HepG2 (cell line): Measurements from ENCODE around the gene MRI1. TPM values are rescaled to one million over a fixed set of nuclear protein-coding genes. Genes with fewer than 3 reads are reported as not detected.

Experiments used
- ATAD3A ChIP-seq: sonication (generic); formaldehyde crosslinking; IDR thresholded peaks from 2 replicates; pipeline ENCODE4 v1.4.0; 2020; ENCODE audit warnings: missing genetic modification reagents
- FIP1L1 ChIP-seq: fragments of 200-400 bp; formaldehyde crosslinking; IDR thresholded peaks from 2 replicates; pipeline ENCODE4 v1.6.1; 2018; ENCODE audit warnings: low read depth, mild to moderate bottlenecking, low read length, moderate library complexity, borderline replicate concordance; ENCODE audit not compliant: insufficient read depth
- HNRNPUL1 ChIP-seq: fragments of 200-400 bp; formaldehyde crosslinking; IDR thresholded peaks from 2 replicates; pipeline ENCODE4 v1.6.1; 2017; ENCODE audit warnings: low read depth, mild to moderate bottlenecking, low read length, moderate library complexity
- KDM1A ChIP-seq: IDR thresholded peaks from 2 replicates; pipeline ENCODE4 v1.6.1; 2016; ENCODE audit warnings: missing compliant biosample characterization
- MBNL3 ChIP-seq: fragments of 250-450 bp; sonication (Bioruptor Pico); conservative IDR thresholded peaks from 2 replicates; pipeline ENCODE4 v1.8.0; 2022; ENCODE audit warnings: mild to moderate bottlenecking, inconsistent platforms
- NFKBIZ ChIP-seq: IDR thresholded peaks from 2 replicates; pipeline ENCODE4 v1.6.1; 2018; ENCODE audit warnings: missing genetic modification reagents, missing compliant biosample characterization
- POGZ ChIP-seq: sonication (generic); formaldehyde crosslinking; IDR thresholded peaks from 2 replicates; pipeline ENCODE4 v1.4.0; 2020; ENCODE audit warnings: mild to moderate bottlenecking, missing genetic modification reagents
- RFXAP ChIP-seq: sonication (generic); formaldehyde crosslinking; IDR thresholded peaks from 2 replicates; pipeline ENCODE4 v1.4.0; 2020; ENCODE audit warnings: missing genetic modification reagents, borderline replicate concordance
- SOX6 ChIP-seq, 2 experiments: fragments of 450-650 bp in 1 of 2; sonication (generic) in 1 of 2; formaldehyde crosslinking in 1 of 2; IDR thresholded peaks; 2 replicates each; pipeline versions ENCODE4 v1.4.0 to v1.6.1; 2017 to 2020; ENCODE audit warnings: antibody characterized with exemption in 1 of 2, mild to moderate bottlenecking in 1 of 2, missing genetic modification reagents in 1 of 2
- SP5 ChIP-seq: IDR thresholded peaks from 2 replicates; pipeline ENCODE4 v1.6.1; 2016; ENCODE audit warnings: low read depth, borderline replicate concordance
- YEATS2 ChIP-seq: sonication (generic); formaldehyde crosslinking; IDR thresholded peaks from 2 replicates; pipeline ENCODE4 v1.4.0; 2020; ENCODE audit warnings: missing genetic modification reagents, borderline replicate concordance
- ZNF232 ChIP-seq: sonication (generic); formaldehyde crosslinking; IDR thresholded peaks from 2 replicates; pipeline ENCODE4 v1.4.0; 2020; ENCODE audit warnings: missing genetic modification reagents, borderline replicate concordance
- ZNF432 ChIP-seq: sonication (generic); formaldehyde crosslinking; IDR thresholded peaks from 2 replicates; pipeline ENCODE4 v1.5.0; 2020; ENCODE audit warnings: missing genetic modification reagents, mild to moderate bottlenecking, borderline replicate concordance
- ZNF841 ChIP-seq: sonication (generic); formaldehyde crosslinking; IDR thresholded peaks from 2 replicates; pipeline ENCODE4 v1.8.1; 2023; ENCODE audit warnings: missing genetic modification reagents, borderline replicate concordance
- polyA plus RNA-seq, 8 experiments: library from polyadenylated mRNA; depleted of rRNA in 3 of 8; stranded (reverse) in 7 of 8; unstranded in 1 of 8; fragments of >200 nt; fragmentation: Illumina TruSeq in 4 of 8; extraction: Trizol in 4 of 8; gene quantifications; 2 replicates each; pipeline versions ENCODE4 v1.2.1 to v1.2.3, GENCODE V29; 2011 to 2016; ENCODE audit warnings: low read depth in 4 of 8, missing spikeins in 1 of 8, mixed read lengths in 1 of 8; ENCODE audit not compliant: insufficient read depth in 1 of 8
- total RNA-seq, 5 experiments: library from RNA; depleted of rRNA; stranded (reverse); fragments of >200 nt; fragmentation: Illumina TruSeq; extraction: Trizol; gene quantifications; 2 replicates each; pipeline ENCODE4 v1.2.3, GENCODE V29; 2016; ENCODE audit warnings: low read depth in 1 of 5
- TF ChIP-seq, protein P1 (sequence below): sonication (generic); formaldehyde crosslinking; IDR thresholded peaks from 2 replicates; pipeline ENCODE4 v1.5.0; 2020; ENCODE audit warnings: mild to moderate bottlenecking, missing genetic modification reagents, moderate library complexity
- TF ChIP-seq, protein P2 (sequence below): sonication (generic); formaldehyde crosslinking; IDR thresholded peaks from 2 replicates; pipeline ENCODE4 v1.4.0; 2020; ENCODE audit warnings: missing genetic modification reagents
- TF ChIP-seq, protein P3 (sequence below): sonication (generic); formaldehyde crosslinking; IDR thresholded peaks from 2 replicates; pipeline ENCODE4 v1.4.0; 2020; ENCODE audit warnings: mild to moderate bottlenecking, missing genetic modification reagents

MRI1 gene
- total and polyA plus RNA-seq, 2 of the 13 experiments (the other 11 are each of a cell fraction or from before 2014, with no cell fraction given), result 20.1 to 20.6 TPM

DNA sequence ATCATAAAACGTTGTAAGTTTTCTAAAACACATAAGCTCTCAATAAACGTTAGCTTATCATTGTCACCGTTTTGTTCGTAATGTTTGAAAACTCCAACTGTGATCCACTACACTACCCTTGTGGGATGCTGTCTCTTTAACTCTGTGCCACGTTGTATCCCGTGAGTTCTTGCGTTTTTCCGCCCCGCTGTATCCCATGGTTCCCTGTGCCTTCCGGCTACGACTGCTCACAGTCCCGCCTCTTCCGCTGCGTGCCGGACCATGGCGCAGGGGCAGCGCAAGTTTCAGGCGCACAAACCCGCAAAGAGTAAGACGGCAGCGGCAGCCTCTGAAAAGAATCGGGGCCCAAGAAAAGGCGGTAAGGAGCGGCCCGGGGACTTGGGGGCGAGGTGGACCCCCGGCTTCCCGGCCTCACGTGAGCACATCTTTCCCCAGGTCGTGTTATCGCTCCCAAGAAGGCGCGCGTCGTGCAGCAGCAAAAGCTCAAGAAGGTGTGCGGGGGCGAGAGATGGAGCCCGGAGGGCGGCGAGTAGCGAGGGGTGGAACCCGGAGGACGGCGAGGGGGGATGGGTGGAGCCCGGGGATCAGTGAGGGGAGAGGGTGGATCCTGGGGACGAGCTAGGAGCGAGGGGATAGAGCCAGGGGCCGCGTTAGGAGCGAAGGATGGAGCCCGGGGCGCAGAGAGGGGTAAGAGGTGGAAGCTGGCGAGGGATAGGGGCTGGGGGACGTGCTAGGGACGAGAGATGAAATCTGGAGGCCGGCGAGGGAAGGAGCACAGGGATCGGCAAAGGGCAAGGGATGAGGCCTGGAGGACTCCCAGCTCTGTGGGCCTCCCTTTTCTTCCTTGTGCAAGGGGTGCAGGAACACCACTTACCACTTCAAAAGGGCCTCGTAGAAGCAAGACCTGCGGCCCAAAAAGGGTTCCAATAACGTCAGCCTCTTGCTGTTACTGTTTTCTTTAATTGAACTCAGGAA is 10.2 kb downstream of the MRI1 start, which contains the start of gene C19orf53 (continued):
- TF ChIP-seq, protein P1, sequence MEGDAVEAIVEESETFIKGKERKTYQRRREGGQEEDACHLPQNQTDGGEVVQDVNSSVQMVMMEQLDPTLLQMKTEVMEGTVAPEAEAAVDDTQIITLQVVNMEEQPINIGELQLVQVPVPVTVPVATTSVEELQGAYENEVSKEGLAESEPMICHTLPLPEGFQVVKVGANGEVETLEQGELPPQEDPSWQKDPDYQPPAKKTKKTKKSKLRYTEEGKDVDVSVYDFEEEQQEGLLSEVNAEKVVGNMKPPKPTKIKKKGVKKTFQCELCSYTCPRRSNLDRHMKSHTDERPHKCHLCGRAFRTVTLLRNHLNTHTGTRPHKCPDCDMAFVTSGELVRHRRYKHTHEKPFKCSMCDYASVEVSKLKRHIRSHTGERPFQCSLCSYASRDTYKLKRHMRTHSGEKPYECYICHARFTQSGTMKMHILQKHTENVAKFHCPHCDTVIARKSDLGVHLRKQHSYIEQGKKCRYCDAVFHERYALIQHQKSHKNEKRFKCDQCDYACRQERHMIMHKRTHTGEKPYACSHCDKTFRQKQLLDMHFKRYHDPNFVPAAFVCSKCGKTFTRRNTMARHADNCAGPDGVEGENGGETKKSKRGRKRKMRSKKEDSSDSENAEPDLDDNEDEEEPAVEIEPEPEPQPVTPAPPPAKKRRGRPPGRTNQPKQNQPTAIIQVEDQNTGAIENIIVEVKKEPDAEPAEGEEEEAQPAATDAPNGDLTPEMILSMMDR (CRISPR knock-in tag), result peak; percentile 15; the same call in 1 of the 2 replicates
- TF ChIP-seq NFKBIZ (CRISPR knock-in tag) (no peak; the same call in 1 of the 2 replicates), SP5 (CRISPR knock-in tag) (peak; percentile 95), POGZ (CRISPR knock-in tag) (peak; percentile 77), ZNF232 (no peak), MBNL3 (no peak), ZNF841 (CRISPR knock-in tag) (no peak), ATAD3A (CRISPR knock-in tag) (no peak), SOX6 (IDR thresholded peaks at IDR 0.05) (no peak), SOX6 (CRISPR knock-in tag; IDR thresholded peaks at IDR 0.05) (peak; percentile 67; the same call in 1 of the 2 replicates), FIP1L1 (0 out of 2 replicates have a peak, but pooled peaks have one; percentile 26), KDM1A (CRISPR knock-in tag) (no peak), ZNF432 (no peak), HNRNPUL1 (no peak), RFXAP (CRISPR knock-in tag) (peak; percentile 66; the same call in 1 of the 2 replicates), YEATS2 (peak; percentile 99)
- TF ChIP-seq, protein P2, sequence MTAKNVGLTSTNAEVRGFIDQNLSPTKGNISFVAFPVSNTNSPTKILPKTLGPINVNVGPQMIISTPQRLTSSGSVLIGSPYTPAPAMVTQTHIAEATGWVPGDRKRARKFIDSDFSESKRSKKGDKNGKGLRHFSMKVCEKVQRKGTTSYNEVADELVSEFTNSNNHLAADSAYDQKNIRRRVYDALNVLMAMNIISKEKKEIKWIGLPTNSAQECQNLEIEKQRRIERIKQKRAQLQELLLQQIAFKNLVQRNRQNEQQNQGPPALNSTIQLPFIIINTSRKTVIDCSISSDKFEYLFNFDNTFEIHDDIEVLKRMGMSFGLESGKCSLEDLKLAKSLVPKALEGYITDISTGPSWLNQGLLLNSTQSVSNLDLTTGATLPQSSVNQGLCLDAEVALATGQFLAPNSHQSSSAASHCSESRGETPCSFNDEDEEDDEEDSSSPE (CRISPR knock-in tag), result peak; percentile 63; the same call in 1 of the 2 replicates
- TF ChIP-seq, protein P3, sequence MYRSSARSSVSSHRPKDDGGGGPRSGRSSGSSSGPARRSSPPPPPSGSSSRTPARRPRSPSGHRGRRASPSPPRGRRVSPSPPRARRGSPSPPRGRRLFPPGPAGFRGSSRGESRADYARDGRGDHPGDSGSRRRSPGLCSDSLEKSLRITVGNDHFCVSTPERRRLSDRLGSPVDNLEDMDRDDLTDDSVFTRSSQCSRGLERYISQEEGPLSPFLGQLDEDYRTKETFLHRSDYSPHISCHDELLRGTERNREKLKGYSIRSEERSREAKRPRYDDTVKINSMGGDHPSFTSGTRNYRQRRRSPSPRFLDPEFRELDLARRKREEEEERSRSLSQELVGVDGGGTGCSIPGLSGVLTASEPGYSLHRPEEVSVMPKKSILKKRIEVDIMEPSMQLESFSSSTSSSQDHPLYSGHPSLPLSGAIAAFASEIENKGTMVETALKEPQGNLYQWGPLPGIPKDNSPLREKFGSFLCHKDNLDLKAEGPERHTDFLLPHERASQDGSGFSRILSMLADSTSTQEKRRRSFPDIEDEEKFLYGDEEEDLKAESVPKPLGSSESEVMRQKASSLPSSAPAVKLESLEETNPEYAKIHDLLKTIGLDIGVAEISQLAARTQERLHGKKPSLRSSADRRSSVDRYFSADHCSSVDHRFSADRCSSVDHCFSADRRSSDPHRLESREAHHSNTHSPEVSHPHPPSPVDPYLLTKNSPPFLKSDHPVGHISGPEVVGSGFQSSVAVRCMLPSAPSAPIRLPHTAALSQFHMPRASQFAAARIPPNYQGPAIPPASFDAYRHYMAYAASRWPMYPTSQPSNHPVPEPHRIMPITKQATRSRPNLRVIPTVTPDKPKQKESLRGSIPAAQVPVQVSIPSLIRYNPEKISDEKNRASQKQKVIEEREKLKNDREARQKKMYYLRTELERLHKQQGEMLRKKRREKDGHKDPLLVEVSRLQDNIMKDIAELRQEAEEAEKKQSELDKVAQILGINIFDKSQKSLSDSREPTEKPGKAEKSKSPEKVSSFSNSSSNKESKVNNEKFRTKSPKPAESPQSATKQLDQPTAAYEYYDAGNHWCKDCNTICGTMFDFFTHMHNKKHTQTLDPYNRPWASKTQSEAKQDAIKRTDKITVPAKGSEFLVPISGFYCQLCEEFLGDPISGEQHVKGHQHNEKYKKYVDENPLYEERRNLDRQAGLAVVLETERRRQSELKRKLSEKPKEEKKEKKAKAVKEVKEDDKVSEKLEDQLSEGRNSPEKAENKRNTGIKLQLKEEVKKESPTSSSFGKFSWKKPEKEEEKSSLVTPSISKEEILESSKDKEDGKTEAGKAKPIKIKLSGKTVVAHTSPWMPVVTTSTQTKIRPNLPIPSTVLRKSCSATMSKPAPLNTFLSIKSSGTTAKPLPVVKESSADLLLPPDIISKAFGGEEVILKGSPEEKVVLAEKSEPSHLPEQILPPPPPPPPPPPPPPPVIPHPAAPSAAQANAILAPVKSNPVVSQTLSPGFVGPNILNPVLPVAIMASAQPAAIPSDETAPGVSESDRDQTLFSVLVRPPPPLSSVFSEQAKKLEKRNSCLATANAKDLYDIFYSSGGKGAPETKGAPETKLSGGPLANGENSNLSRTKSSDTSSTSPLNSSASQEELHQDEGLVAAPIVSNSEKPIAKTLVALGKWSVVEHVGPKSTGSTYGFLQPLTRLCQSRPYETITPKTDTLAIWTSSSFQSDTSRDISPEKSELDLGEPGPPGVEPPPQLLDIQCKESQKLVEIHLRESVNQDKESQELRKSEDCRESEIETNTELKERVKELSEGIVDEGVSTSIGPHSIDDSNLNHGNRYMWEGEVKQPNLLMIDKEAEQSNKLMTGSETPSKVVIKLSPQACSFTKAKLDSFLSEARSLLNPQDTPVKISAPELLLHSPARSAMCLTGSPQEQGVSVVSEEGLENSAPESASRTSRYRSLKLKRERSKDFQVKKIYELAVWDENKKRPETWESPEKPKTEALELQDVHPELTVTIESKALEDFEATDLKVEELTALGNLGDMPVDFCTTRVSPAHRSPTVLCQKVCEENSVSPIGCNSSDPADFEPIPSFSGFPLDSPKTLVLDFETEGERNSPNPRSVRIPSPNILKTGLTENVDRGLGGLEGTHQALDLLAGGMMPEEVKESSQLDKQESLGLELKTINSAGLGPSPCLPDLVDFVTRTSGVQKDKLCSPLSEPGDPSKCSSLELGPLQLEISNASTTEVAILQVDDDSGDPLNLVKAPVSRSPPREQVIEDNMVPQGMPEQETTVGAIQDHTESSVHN (CRISPR knock-in tag), result peak; percentile 87; the same call in 1 of the 2 replicates
